HEK293 (cell line): ENCODE results near the gene CTCFL.

ENCODE experiments used
- CTCF ChIA-PET: fragments of 350-600 bp; formaldehyde crosslinking; extraction: SDS; loops from one replicate; lab custom pipeline; 2021; ENCODE audit warnings: antibody characterized with exemption; lab: Yijun Ruan, JAX
- POLR2A ChIA-PET: fragments of 300-600 bp; formaldehyde crosslinking; extraction: SDS; loops from one replicate; lab custom pipeline; 2020; ENCODE audit warnings: antibody characterized with exemption, inconsistent platforms; lab: Yijun Ruan, JAX
- H3K27ac ChIP-seq: fragments of 200-500 bp; sonication (Bioruptor generic); 2 replicates; pipeline ENCODE4 v1.5.1; 2014; ENCODE audit warnings: low read depth, low read length, control low read depth, inconsistent platforms; ENCODE audit errors: extremely low read depth
- H3K36me3 ChIP-seq, 2 experiments: fragments of 200-500 bp in 1 of 2; sonication (Bioruptor generic) in 1 of 2; 1 replicate in 1 of 2; 2 replicates in 1 of 2; pipeline ENCODE4 v1.5.1; 2014 to 2017; ENCODE audit warnings: inconsistent platforms in 2 of 2, low read length in 2 of 2; ENCODE audit not compliant: control insufficient read depth in 2 of 2, insufficient read depth in 1 of 2
- H3K4me1 ChIP-seq: fragments of 200-500 bp; sonication (Bioruptor generic); 2 replicates; pipeline ENCODE4 v1.5.1; 2014; ENCODE audit warnings: mild to moderate bottlenecking, low read length, inconsistent platforms; ENCODE audit not compliant: control insufficient read depth, insufficient read depth
- H3K4me3 ChIP-seq: 2 replicates; pipeline ENCODE4 v1.5.1; 2011; ENCODE audit warnings: low read depth, mild to moderate bottlenecking, control low read depth, low read length, moderate library complexity
- H3K9me3 ChIP-seq: fragments of 200-500 bp; sonication (Bioruptor generic); 2 replicates; pipeline ENCODE4 v1.5.1; 2014; ENCODE audit warnings: low read depth, low read length, inconsistent platforms; ENCODE audit not compliant: control insufficient read depth, insufficient read depth
- GLI4 ChIP-seq: fragments of 450-650 bp; formaldehyde crosslinking; IDR thresholded peaks from 2 replicates; pipeline ENCODE4 v1.5.1; 2016; ENCODE audit warnings: missing biosample characterization, missing genetic modification characterization
- HOXD13 ChIP-seq: sonication (generic); formaldehyde crosslinking; IDR thresholded peaks from 2 replicates; pipeline ENCODE4 v1.8.0; 2022; ENCODE audit warnings: missing genetic modification reagents, borderline replicate concordance
- KLF7 ChIP-seq: fragments of 450-650 bp; formaldehyde crosslinking; IDR thresholded peaks from 2 replicates; pipeline ENCODE4 v1.5.1; 2016; ENCODE audit warnings: missing biosample characterization, missing genetic modification characterization, borderline replicate concordance
- PBX3 ChIP-seq: sonication (generic); formaldehyde crosslinking; IDR thresholded peaks from 2 replicates; pipeline ENCODE4 v1.8.1; 2022; ENCODE audit warnings: mild to moderate bottlenecking, moderate library complexity, missing genetic modification reagents
- ZNF155 ChIP-seq: fragments of 450-650 bp; formaldehyde crosslinking; IDR thresholded peaks from 2 replicates; pipeline ENCODE4 v1.5.1; 2016; ENCODE audit warnings: missing biosample characterization, missing genetic modification characterization
- ZNF169 ChIP-seq: fragments of 450-650 bp; formaldehyde crosslinking; IDR thresholded peaks from 2 replicates; pipeline ENCODE4 v1.5.1; 2016; ENCODE audit warnings: missing biosample characterization, missing genetic modification characterization
- ZNF24 ChIP-seq: fragments of 450-650 bp; formaldehyde crosslinking; IDR thresholded peaks from 2 replicates; pipeline ENCODE4 v1.5.1; 2016; ENCODE audit warnings: missing biosample characterization, missing genetic modification characterization
- ZNF266 ChIP-seq: fragments of 450-650 bp; formaldehyde crosslinking; IDR thresholded peaks from 2 replicates; pipeline ENCODE4 v1.5.1; 2016; ENCODE audit warnings: missing biosample characterization, missing genetic modification characterization, low read depth
- ZNF433 ChIP-seq: fragments of 450-650 bp; formaldehyde crosslinking; IDR thresholded peaks from 2 replicates; pipeline ENCODE4 v1.5.1; 2016; ENCODE audit warnings: missing biosample characterization, missing genetic modification characterization, low read depth
- ZNF521 ChIP-seq: fragments of 450-650 bp; formaldehyde crosslinking; IDR thresholded peaks from 2 replicates; pipeline ENCODE4 v1.5.1; 2017; ENCODE audit warnings: missing biosample characterization, mild to moderate bottlenecking, missing genetic modification characterization
- ZNF544 ChIP-seq: fragments of 450-650 bp; formaldehyde crosslinking; IDR thresholded peaks from 2 replicates; pipeline ENCODE4 v1.5.0; 2017; ENCODE audit warnings: missing biosample characterization, missing genetic modification characterization
- ZNF600 ChIP-seq: fragments of 450-650 bp; formaldehyde crosslinking; IDR thresholded peaks from 2 replicates; pipeline ENCODE4 v1.5.1; 2016; ENCODE audit warnings: missing biosample characterization, missing genetic modification characterization
- ZNF629 ChIP-seq: fragments of 450-650 bp; formaldehyde crosslinking; IDR thresholded peaks from 2 replicates; pipeline ENCODE4 v1.5.1; 2017; ENCODE audit warnings: missing biosample characterization, missing genetic modification characterization
- TF ChIP-seq, protein P1 (sequence below): fragments of 450-650 bp; formaldehyde crosslinking; IDR thresholded peaks from 2 replicates; pipeline ENCODE4 v1.5.1; 2016; ENCODE audit warnings: missing biosample characterization, missing genetic modification characterization, low read depth
- TF ChIP-seq, protein P2 (sequence below): fragments of 450-650 bp; formaldehyde crosslinking; optimal IDR thresholded peaks from 2 replicates; pipeline ENCODE3; 2016; ENCODE audit warnings: missing biosample characterization, mild to moderate bottlenecking, missing genetic modification characterization
- TF ChIP-seq, protein P3 (sequence below): fragments of 450-650 bp; formaldehyde crosslinking; IDR thresholded peaks from 2 replicates; pipeline ENCODE4 v1.5.1; 2016; ENCODE audit warnings: missing biosample characterization, missing genetic modification characterization

Gene CTCFL

DNA sequence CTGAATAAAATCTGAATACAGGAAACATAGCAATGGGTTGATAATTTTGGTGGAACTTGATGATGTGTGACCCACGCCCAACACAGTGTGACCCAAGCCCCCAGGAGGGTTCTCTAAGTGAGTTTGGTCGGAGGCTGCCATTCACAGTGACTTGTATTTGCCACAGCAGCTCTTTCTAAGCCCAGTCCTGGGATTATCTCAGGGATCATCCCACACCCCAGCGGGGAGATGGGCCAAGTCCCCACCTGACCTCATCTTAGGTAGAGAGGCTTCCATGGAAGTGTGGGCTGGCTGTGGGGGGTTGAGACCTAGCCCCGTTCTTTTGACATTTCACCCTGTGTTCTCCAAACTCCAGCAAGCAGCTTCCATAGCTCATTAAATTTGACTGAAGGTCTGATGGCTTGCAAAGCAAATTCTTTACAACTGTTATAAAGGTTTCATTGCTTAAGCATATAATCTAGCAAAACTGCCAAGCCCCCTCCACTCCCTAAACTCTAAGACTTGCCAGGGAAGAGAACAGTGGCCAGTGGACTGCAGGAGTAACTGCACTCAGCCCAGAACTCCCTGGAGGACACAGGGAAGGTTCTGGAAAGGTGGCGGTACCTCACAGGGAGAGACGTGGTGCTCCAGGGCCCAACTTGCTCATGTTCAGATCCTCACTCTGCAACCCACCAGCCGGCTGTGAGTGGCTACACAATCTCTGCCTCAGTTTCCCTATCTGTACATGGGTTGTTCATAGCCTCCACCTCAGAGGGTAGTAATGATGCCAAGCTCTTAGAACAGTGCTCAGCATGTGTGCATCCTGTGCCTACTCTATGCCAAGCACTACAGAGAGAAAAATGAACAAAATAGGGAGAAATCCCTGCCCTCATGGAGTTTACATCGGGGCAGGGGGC is 35.0 kb upstream of the CTCFL start (continued):
- TF ChIP-seq, protein P1, sequence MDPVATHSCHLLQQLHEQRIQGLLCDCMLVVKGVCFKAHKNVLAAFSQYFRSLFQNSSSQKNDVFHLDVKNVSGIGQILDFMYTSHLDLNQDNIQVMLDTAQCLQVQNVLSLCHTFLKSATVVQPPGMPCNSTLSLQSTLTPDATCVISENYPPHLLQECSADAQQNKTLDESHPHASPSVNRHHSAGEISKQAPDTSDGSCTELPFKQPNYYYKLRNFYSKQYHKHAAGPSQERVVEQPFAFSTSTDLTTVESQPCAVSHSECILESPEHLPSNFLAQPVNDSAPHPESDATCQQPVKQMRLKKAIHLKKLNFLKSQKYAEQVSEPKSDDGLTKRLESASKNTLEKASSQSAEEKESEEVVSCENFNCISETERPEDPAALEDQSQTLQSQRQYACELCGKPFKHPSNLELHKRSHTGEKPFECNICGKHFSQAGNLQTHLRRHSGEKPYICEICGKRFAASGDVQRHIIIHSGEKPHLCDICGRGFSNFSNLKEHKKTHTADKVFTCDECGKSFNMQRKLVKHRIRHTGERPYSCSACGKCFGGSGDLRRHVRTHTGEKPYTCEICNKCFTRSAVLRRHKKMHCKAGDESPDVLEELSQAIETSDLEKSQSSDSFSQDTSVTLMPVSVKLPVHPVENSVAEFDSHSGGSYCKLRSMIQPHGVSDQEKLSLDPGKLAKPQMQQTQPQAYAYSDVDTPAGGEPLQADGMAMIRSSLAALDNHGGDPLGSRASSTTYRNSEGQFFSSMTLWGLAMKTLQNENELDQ (tag by site-specific recombination), result no peak
- TF ChIP-seq HOXD13 (CRISPR knock-in tag) (no peak), GLI4 (tag by site-specific recombination) (no peak), ZNF266 (no peak), ZNF521 (tag by site-specific recombination) (no peak), PBX3 (CRISPR knock-in tag) (no peak), ZNF169 (tag by site-specific recombination) (no peak), ZNF433 (tag by site-specific recombination) (no peak), ZNF155 (tag by site-specific recombination) (no peak), KLF7 (tag by site-specific recombination) (no peak), ZNF544 (tag by site-specific recombination) (no peak)
- TF ChIP-seq, protein P2, sequence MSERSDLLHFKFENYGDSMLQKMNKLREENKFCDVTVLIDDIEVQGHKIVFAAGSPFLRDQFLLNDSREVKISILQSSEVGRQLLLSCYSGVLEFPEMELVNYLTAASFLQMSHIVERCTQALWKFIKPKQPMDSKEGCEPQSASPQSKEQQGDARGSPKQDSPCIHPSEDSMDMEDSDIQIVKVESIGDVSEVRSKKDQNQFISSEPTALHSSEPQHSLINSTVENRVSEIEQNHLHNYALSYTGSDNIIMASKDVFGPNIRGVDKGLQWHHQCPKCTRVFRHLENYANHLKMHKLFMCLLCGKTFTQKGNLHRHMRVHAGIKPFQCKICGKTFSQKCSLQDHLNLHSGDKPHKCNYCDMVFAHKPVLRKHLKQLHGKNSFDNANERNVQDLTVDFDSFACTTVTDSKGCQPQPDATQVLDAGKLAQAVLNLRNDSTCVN (tag by site-specific recombination), result no peak
- TF ChIP-seq, protein P3, sequence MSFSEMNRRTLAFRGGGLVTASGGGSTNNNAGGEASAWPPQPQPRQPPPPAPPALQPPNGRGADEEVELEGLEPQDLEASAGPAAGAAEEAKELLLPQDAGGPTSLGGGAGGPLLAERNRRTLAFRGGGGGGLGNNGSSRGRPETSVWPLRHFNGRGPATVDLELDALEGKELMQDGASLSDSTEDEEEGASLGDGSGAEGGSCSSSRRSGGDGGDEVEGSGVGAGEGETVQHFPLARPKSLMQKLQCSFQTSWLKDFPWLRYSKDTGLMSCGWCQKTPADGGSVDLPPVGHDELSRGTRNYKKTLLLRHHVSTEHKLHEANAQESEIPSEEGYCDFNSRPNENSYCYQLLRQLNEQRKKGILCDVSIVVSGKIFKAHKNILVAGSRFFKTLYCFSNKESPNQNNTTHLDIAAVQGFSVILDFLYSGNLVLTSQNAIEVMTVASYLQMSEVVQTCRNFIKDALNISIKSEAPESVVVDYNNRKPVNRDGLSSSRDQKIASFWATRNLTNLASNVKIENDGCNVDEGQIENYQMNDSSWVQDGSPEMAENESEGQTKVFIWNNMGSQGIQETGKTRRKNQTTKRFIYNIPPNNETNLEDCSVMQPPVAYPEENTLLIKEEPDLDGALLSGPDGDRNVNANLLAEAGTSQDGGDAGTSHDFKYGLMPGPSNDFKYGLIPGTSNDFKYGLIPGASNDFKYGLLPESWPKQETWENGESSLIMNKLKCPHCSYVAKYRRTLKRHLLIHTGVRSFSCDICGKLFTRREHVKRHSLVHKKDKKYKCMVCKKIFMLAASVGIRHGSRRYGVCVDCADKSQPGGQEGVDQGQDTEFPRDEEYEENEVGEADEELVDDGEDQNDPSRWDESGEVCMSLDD, result no peak

DNA sequence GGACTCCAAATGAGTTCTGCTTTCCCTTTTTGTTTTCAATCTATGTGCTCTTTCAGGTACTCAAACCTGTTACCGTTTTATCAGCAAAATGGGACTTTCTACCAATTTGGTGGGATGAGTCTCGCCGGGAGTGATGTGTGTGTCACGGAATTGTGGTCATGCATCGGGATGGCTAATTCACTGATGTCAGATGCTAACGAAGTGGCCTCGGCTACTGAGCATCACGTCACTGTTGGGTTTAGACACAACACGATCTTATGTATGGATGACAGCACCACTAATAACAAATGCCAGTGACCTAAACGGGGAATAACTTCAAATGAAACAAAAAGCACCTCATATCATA is 34.3 kb upstream of the CTCFL start:
- Histone ChIP-seq H3K36me3 (peaks cover 0 to 6% of the 10 kb centered on the region in 2 experiments; a peak in 1 of 3 replicates), H3K27ac (no peak overlapping the region), H3K9me3 (no peaks in the 10 kb centered on the region), H3K4me1 (no peaks in the 10 kb centered on the region), H3K4me3 (no peak overlapping the region)
- CTCF ChIA-PET, result interaction anchor here (0.6 to 4.8 kb wide), 2 partner anchors 15 kb away, joined by 3 to 21 read pairs; no protein-coding TSS in a partner anchor
- TF ChIP-seq ZNF24 (tag by site-specific recombination), result no peak
- peak; percentile 76 for TF ChIP-seq ZNF629
- TF ChIP-seq ZNF600 (tag by site-specific recombination), result peak; percentile 86
- POLR2A ChIA-PET, result no interaction called here
